ENCODE measurements around the gene PROSER3.

DNA sequence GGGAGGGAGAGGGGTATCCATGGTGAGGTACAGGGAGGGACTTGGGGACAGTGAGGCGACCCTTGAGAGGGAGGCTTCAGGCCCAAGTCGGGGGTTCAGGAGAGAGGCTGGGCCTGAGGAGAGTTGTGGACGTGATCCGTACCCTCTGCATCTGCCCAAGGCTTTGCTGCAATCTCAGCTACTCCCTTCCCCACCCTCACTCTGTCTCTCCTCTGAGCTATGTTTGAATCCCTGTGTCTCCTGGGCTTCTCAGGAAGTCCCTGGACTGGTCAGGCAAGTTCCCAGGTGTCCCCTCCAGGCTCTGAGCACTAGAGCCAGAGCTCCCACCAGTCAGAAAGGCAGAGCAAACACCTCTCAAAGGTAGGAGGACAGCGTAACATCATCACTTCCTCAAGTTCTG, 7.8 kb upstream of the PROSER3 start:
- TF ChIP-seq, protein P1, sequence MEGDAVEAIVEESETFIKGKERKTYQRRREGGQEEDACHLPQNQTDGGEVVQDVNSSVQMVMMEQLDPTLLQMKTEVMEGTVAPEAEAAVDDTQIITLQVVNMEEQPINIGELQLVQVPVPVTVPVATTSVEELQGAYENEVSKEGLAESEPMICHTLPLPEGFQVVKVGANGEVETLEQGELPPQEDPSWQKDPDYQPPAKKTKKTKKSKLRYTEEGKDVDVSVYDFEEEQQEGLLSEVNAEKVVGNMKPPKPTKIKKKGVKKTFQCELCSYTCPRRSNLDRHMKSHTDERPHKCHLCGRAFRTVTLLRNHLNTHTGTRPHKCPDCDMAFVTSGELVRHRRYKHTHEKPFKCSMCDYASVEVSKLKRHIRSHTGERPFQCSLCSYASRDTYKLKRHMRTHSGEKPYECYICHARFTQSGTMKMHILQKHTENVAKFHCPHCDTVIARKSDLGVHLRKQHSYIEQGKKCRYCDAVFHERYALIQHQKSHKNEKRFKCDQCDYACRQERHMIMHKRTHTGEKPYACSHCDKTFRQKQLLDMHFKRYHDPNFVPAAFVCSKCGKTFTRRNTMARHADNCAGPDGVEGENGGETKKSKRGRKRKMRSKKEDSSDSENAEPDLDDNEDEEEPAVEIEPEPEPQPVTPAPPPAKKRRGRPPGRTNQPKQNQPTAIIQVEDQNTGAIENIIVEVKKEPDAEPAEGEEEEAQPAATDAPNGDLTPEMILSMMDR (IDR thresholded peaks at IDR 0.05; ENCODE audit: extremely low read depth in 1 of 2, insufficient read depth in 1 of 2, low read depth in 1 of 2, low read length in 2 of 2), result no peak
- TF ChIP-seq EZH2 (IDR thresholded peaks at IDR 0.05; ENCODE audit: borderline replicate concordance, low read depth, low read length, severe bottlenecking), result no peak
- TF ChIP-seq POLR2A (IDR thresholded peaks at IDR 0.05; ENCODE audit: low read depth, low read length), result no peak
- no peak for TF ChIP-seq POLR2AphosphoS5 (IDR thresholded peaks at IDR 0.05; ENCODE audit: insufficient read depth, low read depth, low read length)
- no peak for TF ChIP-seq MYC (IDR thresholded peaks at IDR 0.05; ENCODE audit: low read depth, low read length)
- TF ChIP-seq, protein P2, sequence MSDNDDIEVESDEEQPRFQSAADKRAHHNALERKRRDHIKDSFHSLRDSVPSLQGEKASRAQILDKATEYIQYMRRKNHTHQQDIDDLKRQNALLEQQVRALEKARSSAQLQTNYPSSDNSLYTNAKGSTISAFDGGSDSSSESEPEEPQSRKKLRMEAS (IDR thresholded peaks at IDR 0.05; ENCODE audit: insufficient read depth, insufficient read length), result no peak
- TF ChIP-seq GATA2 (IDR thresholded peaks at IDR 0.05; ENCODE audit: insufficient read depth, insufficient read length, low read depth, low read length), result no peak
- no peak for TF ChIP-seq JUN (IDR thresholded peaks at IDR 0.05; ENCODE audit: borderline replicate concordance, insufficient read depth, insufficient read length, low read depth)
- no peak for TF ChIP-seq FOS (IDR thresholded peaks at IDR 0.05; ENCODE audit: borderline replicate concordance, insufficient read depth, low read length)
